NOMO-1 treated with dmso at 0.1 percent for 144 hours (cell line): ENCODE measurements around the gene RNF103.

Experiments
- DNase-seq: peaks from one replicate; lab custom pipeline; 2025; ENCODE audit not compliant: unreplicated experiment; lab: John Stamatoyannopoulos, UW

The RNF103 gene

DNA sequence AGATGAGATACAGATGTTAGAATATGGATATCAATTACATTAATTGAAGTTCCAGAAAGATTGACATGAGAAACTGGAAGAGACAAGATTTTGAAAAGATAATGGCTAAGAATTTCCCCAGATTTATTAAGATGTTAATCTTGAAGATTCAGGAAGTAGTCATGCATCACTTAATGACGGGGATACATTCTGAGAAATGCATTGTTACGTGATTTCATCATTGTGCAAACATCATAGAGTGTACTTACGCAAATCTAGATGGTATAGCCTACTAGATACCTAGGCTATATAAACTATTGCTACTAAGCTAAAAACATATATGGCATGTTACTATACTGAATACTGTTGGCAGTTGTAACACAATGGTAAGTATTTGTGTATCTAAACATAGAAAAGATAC lies 53.6 kb downstream of the RNF103 start:
- DNase-seq = no peak

DNA sequence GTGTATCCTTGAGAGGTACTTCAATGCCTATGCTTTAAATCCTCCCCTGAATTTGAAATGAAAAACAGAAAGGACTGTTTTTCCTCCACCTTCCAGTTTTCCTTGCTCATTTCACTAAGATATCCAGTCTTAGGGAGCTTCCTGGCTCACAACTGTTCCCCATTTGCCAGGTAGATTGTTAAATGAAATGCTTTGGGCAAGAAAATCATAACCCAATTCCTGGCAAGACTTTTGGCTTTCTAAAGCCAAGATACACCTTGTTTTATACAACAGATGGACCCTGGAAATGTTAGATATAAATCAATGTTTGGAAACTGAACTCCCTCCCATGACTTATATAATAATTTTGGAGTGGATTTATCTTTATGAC lies 56.9 kb downstream of the RNF103 start:
- no peak for DNase-seq

DNA sequence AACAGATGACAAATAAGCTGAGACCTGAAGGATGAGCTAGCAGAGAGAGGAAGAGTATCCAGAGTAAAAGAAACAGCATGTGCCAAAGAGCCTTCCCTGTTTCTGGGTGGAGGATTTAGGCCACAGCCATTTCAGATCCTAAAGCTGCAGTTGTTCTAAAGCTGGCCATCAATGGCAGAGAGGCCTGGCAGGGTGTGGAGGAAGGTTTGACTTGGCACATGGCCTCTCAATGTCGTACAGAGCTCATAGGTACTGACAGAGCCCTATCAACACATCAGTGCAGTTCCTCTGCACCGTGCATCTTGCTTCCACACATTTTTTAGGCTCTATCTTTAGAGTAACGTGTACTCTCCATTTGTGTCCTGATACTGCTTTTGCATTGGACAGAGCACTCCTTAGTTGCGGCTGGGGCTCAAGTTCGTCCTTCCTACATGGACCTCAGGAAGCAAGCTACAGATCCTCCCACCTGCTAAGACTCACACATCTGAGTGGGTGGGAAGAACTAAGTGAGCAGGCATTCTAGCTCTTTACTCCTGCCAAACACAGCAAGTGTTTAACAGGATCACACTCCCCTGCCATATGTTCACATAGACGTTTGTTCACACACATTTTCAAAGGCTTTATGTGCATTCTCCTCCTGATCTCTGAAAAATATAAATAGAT lies 57.4 kb downstream of the RNF103 start:
- DNase-seq = no peak

DNA sequence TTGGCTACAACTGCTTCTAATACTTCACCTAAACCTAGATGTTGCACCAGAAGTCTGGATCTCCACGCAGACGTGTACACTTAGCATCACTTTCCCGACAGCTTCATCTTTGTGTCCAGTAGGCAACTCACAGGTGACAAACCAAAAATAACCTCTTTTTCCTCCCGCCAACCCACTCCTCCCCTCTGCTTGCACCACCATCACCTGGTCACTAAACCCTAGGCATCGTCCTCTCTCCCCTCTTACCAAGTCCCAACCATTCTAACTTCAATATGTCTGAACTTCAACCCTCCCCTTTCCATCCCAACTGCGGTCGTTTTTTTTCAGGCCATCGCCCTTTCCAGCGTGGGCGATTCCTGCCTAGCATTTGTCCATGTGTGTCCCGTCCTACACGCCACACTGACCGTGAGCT lies 60.0 kb downstream of the RNF103 start:
- no peak for DNase-seq

DNA sequence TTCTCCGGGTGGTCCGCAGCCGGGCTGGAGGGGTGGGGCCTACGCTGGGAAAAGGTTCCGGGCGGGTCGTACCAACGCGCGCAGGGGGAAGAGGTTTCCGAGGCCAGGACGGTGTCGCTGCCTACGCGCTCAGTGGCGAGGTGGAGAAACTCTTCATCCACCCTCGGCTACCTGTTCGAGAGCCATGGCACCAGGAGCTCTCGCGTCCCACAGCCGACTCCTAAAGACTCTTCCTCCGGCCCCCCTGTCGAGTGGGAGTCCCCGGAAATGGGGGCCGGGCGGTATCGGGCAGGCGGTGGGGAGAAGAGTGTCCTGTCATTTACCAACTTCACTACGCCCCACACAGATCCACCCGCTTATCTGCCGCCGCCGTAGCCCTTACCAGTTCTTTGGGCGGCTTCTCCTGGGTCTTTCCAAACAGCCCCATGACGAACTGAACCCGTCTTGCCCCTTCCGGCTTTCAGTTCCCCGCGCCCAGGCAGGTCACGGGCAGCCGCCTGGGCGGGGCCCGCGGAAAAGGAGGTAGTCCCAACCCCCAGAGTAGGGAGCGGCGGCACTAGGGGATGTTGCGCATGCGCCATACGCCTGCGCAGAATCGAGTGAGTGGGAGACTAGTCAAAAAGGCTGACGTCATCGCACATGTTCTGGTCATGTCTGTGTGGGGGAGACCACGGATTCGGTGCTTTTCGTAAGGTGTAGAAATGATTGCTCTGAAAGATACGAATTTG lies 60.6 kb downstream of the RNF103 start, which contains the start of gene CHMP3:
Gene CHMP3 (minus strand): TSS at position 522 of the 728 bp plus-strand sequence. CDS start 95 bp downstream, at position 427.
- peak; percentile 93 for DNase-seq

DNA sequence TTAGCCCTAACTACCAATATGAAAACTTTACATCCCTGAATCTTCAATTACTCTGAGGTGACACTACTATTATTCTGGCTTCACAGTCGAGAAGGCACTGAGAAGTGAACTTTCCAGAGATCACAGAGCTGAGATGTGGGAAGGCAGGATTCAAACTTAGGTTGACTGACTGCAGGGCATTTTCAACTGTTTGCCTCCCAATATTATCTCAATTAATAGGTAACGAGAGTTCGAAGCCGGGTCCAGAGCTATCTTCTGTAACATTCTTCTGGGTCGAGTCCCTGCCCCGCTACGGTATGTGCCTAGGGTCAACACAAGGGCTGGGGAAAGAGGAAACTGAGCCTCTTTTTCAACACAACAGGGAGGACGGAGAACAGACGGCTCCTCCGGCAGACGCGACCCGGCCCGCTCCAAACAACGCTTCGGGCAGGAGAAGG lies 61.2 kb downstream of the RNF103 start:
- no peak for DNase-seq

DNA sequence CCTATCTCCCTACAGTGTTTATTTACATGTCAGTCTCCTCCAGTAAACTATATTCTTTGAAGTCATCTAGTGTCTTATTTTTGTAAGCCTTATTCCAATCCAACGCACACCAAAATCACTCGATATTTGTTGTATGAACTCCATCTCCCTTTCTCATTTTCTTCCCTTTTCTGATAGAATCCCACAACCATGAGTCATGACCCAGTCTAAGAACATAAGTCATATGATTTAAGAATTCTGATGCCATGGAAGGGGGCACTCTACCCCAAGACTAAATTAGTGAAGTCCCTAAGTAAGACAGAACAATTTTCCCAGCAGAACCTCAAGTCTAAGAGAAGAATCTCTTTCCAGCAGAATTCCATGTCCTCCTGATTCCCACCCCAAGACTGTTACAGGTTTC lies 65.8 kb downstream of the RNF103 start:
- DNase-seq = no peak

DNA sequence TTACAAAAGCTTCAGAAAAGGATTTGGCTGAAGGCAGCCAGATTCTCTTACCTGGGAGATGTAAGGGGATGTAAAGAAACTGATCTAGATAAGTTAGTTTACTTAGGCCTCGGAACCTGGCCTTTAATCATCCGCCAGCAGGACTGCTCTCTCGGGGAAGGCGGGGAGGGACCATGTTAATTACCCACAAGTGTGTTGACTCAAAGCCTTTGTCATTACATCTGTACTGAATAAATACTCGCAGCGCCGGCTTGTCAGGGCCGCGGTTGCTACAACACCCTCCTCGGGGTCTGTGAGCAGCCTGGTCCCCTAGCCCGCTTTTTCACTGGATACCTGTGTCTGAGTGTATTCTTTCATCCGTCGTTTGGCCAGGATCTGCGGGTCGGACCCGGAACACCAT lies 67.2 kb downstream of the RNF103 start:
- DNase-seq = no peak
